SK-N-MC (cell line): ENCODE measurements around the gene CFAP20DC.

Source experiments
- EZH2 ChIP-seq: fragments of 200-600 bp; sonication (generic); IDR thresholded peaks from one replicate; pipeline ENCODE4 v1.6.1; 2017; ENCODE audit warnings: antibody characterized with exemption
- POLR2AphosphoS5 ChIP-seq: IDR thresholded peaks from 2 replicates; pipeline ENCODE4 v1.6.1; 2012; ENCODE audit warnings: mild to moderate bottlenecking, low read depth, low read length, borderline replicate concordance

- TF ChIP-seq POLR2AphosphoS5 (no peak), EZH2 (no peak)
These were observed 22.2 kb downstream of the CFAP20DC start for GRCh38 chr3:59027607-59028006.
